PC-3 (cell line): ENCODE measurements around the gene SRGAP1.

ENCODE experiments used
- EZH2 ChIP-seq: fragments of 300-600 bp; sonication (generic); IDR thresholded peaks from one replicate; pipeline ENCODE4 v1.6.1; 2017; ENCODE audit warnings: antibody characterized with exemption, mild to moderate bottlenecking, low read length; ENCODE audit not compliant: unreplicated experiment
- TF ChIP-seq, protein P1 (sequence below): fragments of 300-600 bp; sonication (generic); conservative IDR thresholded peaks from 2 replicates; pipeline ENCODE4 v1.5.1; 2017; ENCODE audit warnings: antibody characterized with exemption, low read depth, mild to moderate bottlenecking, low read length

DNA sequence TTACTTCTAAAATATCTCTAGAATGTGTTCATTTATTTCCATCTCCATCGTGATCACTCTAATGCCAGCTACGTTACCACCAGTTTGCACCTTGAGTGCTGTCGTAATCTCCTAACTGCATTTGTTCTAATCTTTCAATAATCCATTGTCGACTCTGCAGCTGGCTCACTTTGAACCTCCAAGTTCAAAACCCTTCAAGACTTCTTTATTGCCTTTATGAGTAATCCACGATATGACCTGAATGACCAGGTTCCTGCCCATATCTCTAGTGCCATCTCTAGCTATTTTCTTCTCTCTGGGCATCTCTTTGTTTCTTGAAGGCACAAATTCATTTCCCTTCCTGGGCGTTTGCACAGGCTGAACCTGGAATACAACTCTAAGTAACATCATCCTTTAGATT is 76.7 kb downstream of the SRGAP1 start:
- TF ChIP-seq, protein P1, sequence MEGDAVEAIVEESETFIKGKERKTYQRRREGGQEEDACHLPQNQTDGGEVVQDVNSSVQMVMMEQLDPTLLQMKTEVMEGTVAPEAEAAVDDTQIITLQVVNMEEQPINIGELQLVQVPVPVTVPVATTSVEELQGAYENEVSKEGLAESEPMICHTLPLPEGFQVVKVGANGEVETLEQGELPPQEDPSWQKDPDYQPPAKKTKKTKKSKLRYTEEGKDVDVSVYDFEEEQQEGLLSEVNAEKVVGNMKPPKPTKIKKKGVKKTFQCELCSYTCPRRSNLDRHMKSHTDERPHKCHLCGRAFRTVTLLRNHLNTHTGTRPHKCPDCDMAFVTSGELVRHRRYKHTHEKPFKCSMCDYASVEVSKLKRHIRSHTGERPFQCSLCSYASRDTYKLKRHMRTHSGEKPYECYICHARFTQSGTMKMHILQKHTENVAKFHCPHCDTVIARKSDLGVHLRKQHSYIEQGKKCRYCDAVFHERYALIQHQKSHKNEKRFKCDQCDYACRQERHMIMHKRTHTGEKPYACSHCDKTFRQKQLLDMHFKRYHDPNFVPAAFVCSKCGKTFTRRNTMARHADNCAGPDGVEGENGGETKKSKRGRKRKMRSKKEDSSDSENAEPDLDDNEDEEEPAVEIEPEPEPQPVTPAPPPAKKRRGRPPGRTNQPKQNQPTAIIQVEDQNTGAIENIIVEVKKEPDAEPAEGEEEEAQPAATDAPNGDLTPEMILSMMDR: no peak
- no peak for TF ChIP-seq EZH2
